ENCODE measurements around the gene ZMYND19.

DNA sequence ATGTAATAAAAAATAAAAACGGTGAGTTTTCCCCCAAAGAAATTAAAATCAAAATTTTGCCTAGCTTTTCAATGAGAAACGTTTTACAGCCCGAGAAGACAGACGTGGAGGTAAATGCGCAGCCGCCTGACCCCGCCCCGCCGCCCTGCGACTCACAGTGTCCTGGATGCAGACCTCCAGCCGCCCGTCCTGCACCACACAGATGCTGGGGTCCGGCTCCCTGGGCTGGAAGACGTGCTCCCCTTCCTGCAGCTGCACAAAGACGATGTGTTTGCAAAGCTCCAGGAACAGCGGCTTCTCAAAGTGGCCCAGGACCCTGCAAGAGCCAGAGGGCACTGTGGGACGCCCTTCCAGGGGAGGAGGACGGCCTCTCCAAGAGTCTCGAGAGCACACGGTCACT lies 47.8 kb downstream of the ZMYND19 start:
- TF ChIP-seq, protein P1, sequence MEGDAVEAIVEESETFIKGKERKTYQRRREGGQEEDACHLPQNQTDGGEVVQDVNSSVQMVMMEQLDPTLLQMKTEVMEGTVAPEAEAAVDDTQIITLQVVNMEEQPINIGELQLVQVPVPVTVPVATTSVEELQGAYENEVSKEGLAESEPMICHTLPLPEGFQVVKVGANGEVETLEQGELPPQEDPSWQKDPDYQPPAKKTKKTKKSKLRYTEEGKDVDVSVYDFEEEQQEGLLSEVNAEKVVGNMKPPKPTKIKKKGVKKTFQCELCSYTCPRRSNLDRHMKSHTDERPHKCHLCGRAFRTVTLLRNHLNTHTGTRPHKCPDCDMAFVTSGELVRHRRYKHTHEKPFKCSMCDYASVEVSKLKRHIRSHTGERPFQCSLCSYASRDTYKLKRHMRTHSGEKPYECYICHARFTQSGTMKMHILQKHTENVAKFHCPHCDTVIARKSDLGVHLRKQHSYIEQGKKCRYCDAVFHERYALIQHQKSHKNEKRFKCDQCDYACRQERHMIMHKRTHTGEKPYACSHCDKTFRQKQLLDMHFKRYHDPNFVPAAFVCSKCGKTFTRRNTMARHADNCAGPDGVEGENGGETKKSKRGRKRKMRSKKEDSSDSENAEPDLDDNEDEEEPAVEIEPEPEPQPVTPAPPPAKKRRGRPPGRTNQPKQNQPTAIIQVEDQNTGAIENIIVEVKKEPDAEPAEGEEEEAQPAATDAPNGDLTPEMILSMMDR (IDR thresholded peaks at IDR 0.05) = no peak
- TF ChIP-seq POLR2A (IDR thresholded peaks at IDR 0.05) = no peak
- no peak for TF ChIP-seq POLR2AphosphoS5 (IDR thresholded peaks at IDR 0.05; ENCODE audit: insufficient read depth in 1 of 2, low read depth in 1 of 2)
